Motor neuron (in vitro differentiated cells): ENCODE data around the gene SCUBE1. TPM values are rescaled to one million over a fixed set of nuclear protein-coding genes. Genes with fewer than 3 reads are reported as not detected.

Source experiments
- ATAC-seq, 8 experiments: fragments of 200-7000 bp; cut with Tn5 transposase; replicated peaks in 6 of 8; 2 replicates each; pipeline ENCODE4 v1.8.0; 2021; ENCODE audit warnings: mild to moderate bottlenecking in 8 of 8, moderate library complexity in 8 of 8
- H3K27ac ChIP-seq, 2 donors: fragments of 250-450 bp; sonication (Bioruptor Pico); 2 replicates each; pipeline ENCODE4 v1.9.0; 2021; ENCODE audit warnings: antibody characterized with exemption in 2 of 2, mild to moderate bottlenecking in 2 of 2, moderate library complexity in 1 of 2
- H3K4me1 ChIP-seq, 2 donors: fragments of 250-450 bp; sonication (Bioruptor Pico); replicated peaks in 1 of 2; 2 replicates each; pipeline ENCODE4 v1.6.1; 2021; ENCODE audit warnings: antibody characterized with exemption in 2 of 2, mild to moderate bottlenecking in 2 of 2, moderate library complexity in 1 of 2
- H3K4me3 ChIP-seq, 5 donors: fragments of 250-450 bp; sonication (Bioruptor Pico); 2 replicates each; pipeline ENCODE4 v1.9.0; 2021; ENCODE audit warnings: antibody characterized with exemption in 5 of 5, mild to moderate bottlenecking in 5 of 5, moderate library complexity in 4 of 5
- WGBS, 10 experiments: fragments of 450-650 bp; shearing (Covaris generic); methylation state at CpG; one replicate each; pipeline ENCODE4 v1.0.0; 2022; 5-methylcytosine and 5-hydroxymethylcytosine counted together
- in situ Hi-C, 9 experiments: fragments of 400-800 bp; cut with MboI; loops; one replicate each; pipeline ENCODE4 v1.15.0; 2021; ENCODE audit warnings: low sequenced_read_pairs in 9 of 9, low pct_unique_long_range_greater_than_20kb in 2 of 9; ENCODE audit not compliant: unreplicated experiment in 9 of 9
- total RNA-seq, 8 experiments: library from RNA; unstranded; fragments of 300-600 nt; gene quantifications; 2 replicates each; pipeline versions ENCODE4 v1.2.3 to v1.2.4, GENCODE V29; 2022

The SCUBE1 gene
- total RNA-seq, 8 experiments from 2014 or later = 0.09 to 16.9 (median 1.8) TPM

DNA sequence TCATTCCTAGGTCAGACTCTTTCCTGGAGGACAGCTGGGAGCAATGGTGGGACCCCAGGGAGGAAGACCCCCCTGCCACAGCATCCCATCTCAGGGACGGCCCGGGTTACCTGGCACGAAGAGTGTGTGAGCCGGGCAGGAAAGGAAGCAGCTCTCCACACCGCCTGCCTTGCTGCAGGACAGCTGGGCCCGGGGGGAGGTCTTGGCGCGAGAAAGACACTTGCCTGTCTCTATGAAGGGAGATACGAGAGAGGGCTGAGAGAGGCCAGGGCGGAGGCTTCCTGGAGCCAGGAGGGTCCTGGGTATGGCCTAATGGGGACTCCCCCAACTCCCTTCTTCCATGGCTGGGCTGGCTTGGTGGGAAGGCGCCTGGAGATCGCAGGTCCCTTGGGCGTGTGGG is 120.2 kb downstream of the SCUBE1 start:
- no peak overlapping the region for H3K27ac ChIP-seq
- H3K4me1 ChIP-seq = peaks cover 24 to 27% of the 10 kb centered on the region in 2 donors
- ATAC-seq = no peak
- H3K4me3 ChIP-seq = no peak overlapping the region
- in situ Hi-C loops = no loop called here
- WGBS, 10 experiments = 83 to 100% methylated on average over 1 to 5 of the region's 13 CpGs; no CpG with 5 or more reads in 8 of the 10 experiments

DNA sequence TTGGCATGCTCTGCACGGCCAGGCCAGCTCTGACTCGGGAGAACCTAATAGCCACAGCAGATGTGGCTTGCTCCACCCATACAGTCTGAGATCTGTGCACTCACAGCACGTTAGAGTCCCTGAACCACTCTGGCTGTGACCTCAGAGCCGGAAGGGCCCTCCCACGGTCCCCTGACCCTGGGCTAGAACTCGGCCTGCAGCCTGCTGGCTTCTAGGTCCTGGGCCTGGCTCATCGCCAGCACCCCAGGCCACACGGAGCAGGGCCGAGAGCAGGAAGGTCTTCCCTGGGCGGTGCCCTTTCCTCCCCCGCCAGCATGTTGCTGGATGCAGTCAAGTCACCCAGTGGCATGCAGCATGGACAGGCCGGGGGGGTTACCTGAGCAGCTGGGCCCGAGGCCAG is 120.9 kb downstream of the SCUBE1 start:
- in situ Hi-C loops = no loop called here
- H3K4me1 ChIP-seq = peaks cover 20% of the 10 kb centered on the region in 2 donors
- peak in 3 of 8 experiments; percentile 34 to 89 (median 78) for ATAC-seq

DNA sequence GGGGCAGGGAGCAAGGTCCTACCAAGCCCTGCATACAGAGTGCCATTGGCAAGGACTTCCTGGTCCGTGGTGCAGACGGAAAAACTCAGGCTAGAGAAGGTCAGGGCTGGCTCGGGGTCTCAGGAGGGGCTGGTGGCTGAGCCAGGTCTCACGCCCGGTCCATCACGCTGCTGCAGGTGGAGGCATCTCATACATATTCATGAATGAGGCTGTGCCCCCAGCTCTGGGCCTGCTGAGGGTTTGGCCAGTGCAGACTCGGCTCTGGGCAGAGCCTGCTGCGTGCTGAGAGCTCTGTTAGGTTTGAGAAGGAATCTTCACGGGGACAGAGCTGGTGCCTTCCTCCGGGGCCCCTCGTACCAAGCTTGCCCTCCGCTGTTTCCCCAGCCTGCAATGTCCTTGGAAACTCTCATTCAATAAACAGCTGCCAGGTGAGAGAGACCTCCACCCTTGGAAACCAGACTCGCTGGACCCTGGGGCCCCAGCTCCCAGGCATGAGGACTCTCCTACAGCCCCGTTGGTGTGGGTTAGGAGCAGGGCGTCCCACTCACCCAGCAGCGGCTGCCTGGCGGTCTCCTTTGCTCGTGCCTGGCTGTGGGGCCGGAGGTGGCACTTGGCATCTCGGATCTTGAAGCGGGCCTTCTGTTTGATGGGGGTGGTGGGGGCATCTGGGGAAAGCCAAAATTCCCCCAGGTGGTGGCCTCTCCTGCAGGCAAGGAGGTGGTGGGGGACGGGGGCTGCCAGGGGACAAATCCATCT is 122.4 kb downstream of the SCUBE1 start:
- H3K4me3 ChIP-seq = no peak overlapping the region
- peak in 2 of 8 experiments; percentile 14 to 15 for ATAC-seq
- peaks cover 7 to 9% of the 10 kb centered on the region in 2 donors for H3K4me1 ChIP-seq
- WGBS, 10 experiments = 52 to 100% (median 90%) methylated on average over 3 to 4 of the region's 22 CpGs; no CpG with 5 or more reads in 5 of the 10 experiments
- in situ Hi-C loops = no loop called here
- H3K27ac ChIP-seq = no peak overlapping the region

More for the DNA sequence above, 120.9 kb downstream of the SCUBE1 start:
- WGBS, 10 experiments = 0 to 100% (median 50%) methylated on average over 1 to 2 of the region's 13 CpGs; no CpG with 5 or more reads in 4 of the 10 experiments
- Histone ChIP-seq H3K27ac (no peak overlapping the region), H3K4me3 (no peak overlapping the region)

- peak in 2 of 8 experiments; percentile 14 to 45 for ATAC-seq
- Histone ChIP-seq H3K4me3 (no peak overlapping the region), H3K4me1 (no peaks in the 10 kb centered on the region), H3K27ac (no peak overlapping the region)
- in situ Hi-C loops = no loop called here
- WGBS, 10 experiments = 40 to 100% (median 80%) methylated on average over 1 of the region's 1 CpG; no CpG with 5 or more reads in 7 of the 10 experiments
These were observed 124.4 kb downstream of the SCUBE1 start for GRCh38 chr22:43218786-43219185.

DNA sequence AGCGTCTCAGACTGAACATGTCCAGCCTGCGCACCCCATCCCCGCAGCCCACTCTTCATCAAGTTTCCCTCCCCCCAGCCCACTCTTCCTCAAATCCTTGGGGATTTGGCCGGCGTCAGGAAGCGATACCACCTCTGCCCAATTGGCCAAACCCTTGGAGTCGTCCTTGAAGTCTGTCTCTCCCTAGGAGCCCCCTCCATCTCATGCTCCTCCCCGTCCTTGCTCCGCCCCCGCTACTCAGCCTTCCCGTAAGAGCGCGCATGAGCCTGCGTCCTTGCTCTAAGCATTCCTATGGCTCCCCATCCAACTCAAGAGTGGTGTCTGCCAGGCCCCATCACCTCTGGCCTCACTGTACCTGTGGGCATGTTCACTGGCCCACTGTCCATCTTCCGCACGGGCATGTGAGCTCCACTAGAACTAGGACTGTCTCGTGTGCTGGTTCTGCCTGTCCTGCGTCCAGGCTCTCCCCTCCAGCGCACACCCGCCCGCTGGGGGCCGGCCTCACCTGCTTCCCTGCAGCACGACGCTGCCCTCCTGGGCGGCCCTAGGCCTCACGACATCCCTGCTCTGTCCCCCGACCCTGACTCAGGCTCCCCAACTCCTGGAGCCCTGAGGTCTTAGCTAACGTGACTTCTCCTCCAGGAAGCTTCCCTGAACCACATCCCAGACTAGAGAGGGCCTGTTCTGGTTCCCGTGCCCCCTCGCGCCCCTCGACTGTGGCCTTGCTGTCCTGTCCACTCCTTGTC is 125.7 kb downstream of the SCUBE1 start:
- no peak overlapping the region for H3K27ac ChIP-seq
- in situ Hi-C loops = no loop called here
- WGBS, 10 experiments = 63 to 100% (median 87%) methylated on average over 2 to 11 of the region's 32 CpGs; no CpG with 5 or more reads in 5 of the 10 experiments
- H3K4me3 ChIP-seq = no peak overlapping the region
- no peak for ATAC-seq
- peaks cover 0 to 5% of the 10 kb centered on the region in 2 donors for H3K4me1 ChIP-seq

GRCh38 chr22:43216738-43217137 is 126.4 kb downstream of the SCUBE1 start:
- no peak for ATAC-seq
- Histone ChIP-seq H3K4me1 (peaks cover 0 to 5% of the 10 kb centered on the region in 2 donors), H3K4me3 (no peak overlapping the region), H3K27ac (no peak overlapping the region)
- in situ Hi-C loops = no loop called here
- WGBS, 10 experiments = no CpG with 5 or more reads among the region's 6 CpGs

DNA sequence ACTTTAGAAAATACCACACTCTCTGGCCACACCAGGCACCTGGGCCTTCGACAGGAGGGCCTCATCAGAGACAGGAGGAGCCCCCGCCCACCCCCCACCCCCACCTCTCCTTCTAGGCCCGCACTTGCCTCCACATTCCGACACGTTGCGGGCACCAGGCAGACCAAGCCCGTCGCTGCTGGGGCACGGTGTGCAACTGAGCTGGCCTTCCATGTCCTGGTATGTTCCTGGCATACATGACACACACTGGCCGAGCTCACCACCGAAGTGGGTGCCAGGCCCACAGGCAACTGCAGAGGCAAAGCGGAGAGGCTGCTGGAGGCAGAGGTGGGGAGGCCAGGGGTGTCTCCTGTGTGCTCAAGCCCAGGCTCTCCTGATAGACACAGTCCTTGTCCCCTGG is 129.2 kb downstream of the SCUBE1 start:
- whole genome bisulfite sequencing, 10 experiments = 82% methylated on average over 2 of the region's 12 CpGs; no CpG with 5 or more reads in 9 of the 10 experiments
- Histone ChIP-seq H3K27ac (no peak overlapping the region), H3K4me3 (no peak overlapping the region), H3K4me1 (peaks cover 0 to 5% of the 10 kb centered on the region in 2 donors)
- no peak for ATAC-seq
- in situ Hi-C loops = no loop called here

DNA sequence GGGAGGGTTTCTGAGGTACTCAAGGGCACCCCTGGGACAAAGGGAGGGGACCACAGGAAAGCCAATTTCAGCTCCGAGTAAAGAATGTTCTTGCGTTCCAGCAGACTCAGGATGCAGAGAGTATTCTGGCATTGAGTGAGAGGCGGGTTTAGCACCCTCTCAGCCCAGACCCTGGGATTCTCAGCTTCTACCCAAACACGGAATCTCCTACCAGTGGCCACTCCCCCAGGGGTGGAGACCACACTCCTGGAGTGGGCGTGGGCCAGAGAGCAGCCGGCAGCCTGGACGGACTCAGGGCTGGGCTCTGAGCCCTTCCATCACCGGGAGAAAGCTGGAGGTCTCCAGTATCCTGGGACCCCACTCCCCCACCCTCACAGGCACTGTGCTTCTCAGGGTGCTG is 130.1 kb downstream of the SCUBE1 start:
- WGBS, 10 experiments = 0 to 17% (median 0%) methylated on average over 1 to 2 of the region's 8 CpGs; no CpG with 5 or more reads in 7 of the 10 experiments
- ATAC-seq = peak in 7 of 8 experiments; percentile 22 to 99 (median 65)
- Histone ChIP-seq H3K4me3 (no peak overlapping the region), H3K4me1 (peaks cover 0 to 5% of the 10 kb centered on the region in 2 donors), H3K27ac (no peak overlapping the region)
- in situ Hi-C loops = no loop called here

GRCh38 chr22:43212434-43212952 is 130.7 kb downstream of the SCUBE1 start:
- H3K4me3 ChIP-seq = no peak overlapping the region
- in situ Hi-C loops = no loop called here
- peaks cover 0 to 5% of the 10 kb centered on the region in 2 donors for H3K4me1 ChIP-seq
- no peak overlapping the region for H3K27ac ChIP-seq
- no CpG with 5 or more reads among the region's 23 CpGs for whole genome bisulfite sequencing, 10 experiments
- ATAC-seq = no peak

GRCh38 chr22:43211941-43212433 is 131.2 kb downstream of the SCUBE1 start:
- H3K4me3 ChIP-seq = no peak overlapping the region
- ATAC-seq = no peak
- H3K27ac ChIP-seq = no peak overlapping the region
- in situ Hi-C loops = no loop called here
- 40 to 83% (median 40%) methylated on average over 1 of the region's 13 CpGs; no CpG with 5 or more reads in 7 of the 10 experiments for WGBS, 10 experiments
- peaks cover 0 to 5% of the 10 kb centered on the region in 2 donors for H3K4me1 ChIP-seq

DNA sequence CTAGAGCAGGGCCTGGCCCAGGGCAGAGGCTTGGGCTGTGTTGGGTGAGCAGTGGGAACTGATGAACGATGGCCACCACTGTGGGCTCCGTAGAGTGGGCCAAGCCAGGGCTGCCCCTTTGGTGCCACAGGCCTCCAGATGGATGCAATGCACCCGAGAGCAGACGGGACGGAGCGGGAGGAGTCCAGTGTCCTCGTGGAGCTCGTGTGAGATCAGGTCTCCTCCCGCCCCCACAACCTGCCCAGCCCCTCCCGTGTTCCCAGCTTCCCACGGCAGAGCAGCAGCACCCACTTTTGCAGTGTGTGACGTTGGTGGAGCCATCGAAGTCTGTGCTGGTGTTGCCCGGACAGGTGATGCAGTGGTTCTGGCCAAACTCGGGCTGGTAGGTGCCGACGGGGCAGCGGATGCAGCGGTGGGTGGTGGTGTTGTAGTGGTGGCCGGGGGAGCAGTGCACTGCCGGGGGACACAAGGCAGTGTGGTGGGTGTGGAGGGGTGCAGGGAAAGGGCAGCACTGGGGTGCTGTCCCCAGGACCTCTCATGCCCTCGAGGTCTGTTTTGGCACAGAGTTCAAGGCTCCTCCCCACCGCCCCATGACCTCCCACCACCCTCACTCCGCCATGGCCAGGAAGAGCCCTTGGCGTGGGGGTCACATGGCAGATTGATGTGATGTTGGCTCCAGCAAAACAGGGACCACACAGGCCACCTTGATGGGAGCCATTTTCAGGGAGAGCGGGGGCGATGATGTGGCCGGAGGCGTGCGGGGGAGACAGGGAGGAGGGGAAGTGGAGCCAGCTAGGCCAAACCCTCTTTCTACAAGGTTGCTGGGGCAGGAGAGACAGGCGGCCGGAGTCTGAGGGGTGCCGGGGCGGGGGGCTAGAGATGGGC is 132.3 kb downstream of the SCUBE1 start:
- Histone ChIP-seq H3K27ac (no peak overlapping the region), H3K4me1 (peaks cover 0 to 5% of the 10 kb centered on the region in 2 donors), H3K4me3 (no peak overlapping the region)
- WGBS, 10 experiments = 60 to 92% methylated on average over 1 to 2 of the region's 34 CpGs; no CpG with 5 or more reads in 8 of the 10 experiments
- no peak for ATAC-seq
- in situ Hi-C loops = no loop called here

- peaks cover 0 to 5% of the 10 kb centered on the region in 2 donors for H3K4me1 ChIP-seq
- no peak for ATAC-seq
- no peak overlapping the region for H3K27ac ChIP-seq
- 93 to 100% methylated on average over 1 to 8 of the region's 22 CpGs; no CpG with 5 or more reads in 8 of the 10 experiments for WGBS, 10 experiments
- in situ Hi-C loops = no loop called here
- no peak overlapping the region for H3K4me3 ChIP-seq
These were observed 133.2 kb downstream of the SCUBE1 start for GRCh38 chr22:43209971-43210370.
